NOMO-1 treated with dmso at 0.1 percent for 144 hours (cell line): ENCODE data around the gene ZMYND15.

Source experiments
- DNase-seq: peaks from one replicate; lab custom pipeline; 2025; ENCODE audit not compliant: unreplicated experiment; lab: John Stamatoyannopoulos, UW

ZMYND15 gene

GRCh38 chr17:4716081-4716480 is 23.6 kb upstream of the ZMYND15 start:
- DNase-seq = no peak

GRCh38 chr17:4717791-4718190 is 21.8 kb upstream of the ZMYND15 start:
- no peak for DNase-seq

GRCh38 chr17:4718276-4718675 is 21.4 kb upstream of the ZMYND15 start:
- DNase-seq = no peak

GRCh38 chr17:4719146-4719545 is 20.5 kb upstream of the ZMYND15 start:
- DNase-seq = no peak

GRCh38 chr17:4719684-4720221 is 19.9 kb upstream of the ZMYND15 start:
- DNase-seq = no peak

GRCh38 chr17:4720787-4721186 is 18.8 kb upstream of the ZMYND15 start:
- no peak for DNase-seq

- DNase-seq = no peak
These were observed 18.2 kb upstream of the ZMYND15 start for GRCh38 chr17:4721203-4722135.

- DNase-seq = no peak
These were observed 16.9 kb upstream of the ZMYND15 start for GRCh38 chr17:4722678-4723240.

- DNase-seq = no peak
These were observed 15.0 kb upstream of the ZMYND15 start for GRCh38 chr17:4724650-4725049.

GRCh38 chr17:4725646-4726310 is 13.9 kb upstream of the ZMYND15 start:
- DNase-seq = peak; percentile 52

GRCh38 chr17:4728124-4728523 is 11.5 kb upstream of the ZMYND15 start:
- DNase-seq = no peak

GRCh38 chr17:4733073-4733531 is 6.5 kb upstream of the ZMYND15 start:
- peak; percentile 94 for DNase-seq

- no peak for DNase-seq
These were observed 4.7 kb upstream of the ZMYND15 start for GRCh38 chr17:4734857-4735475.

GRCh38 chr17:4735876-4736651 is 3.6 kb upstream of the ZMYND15 start:
- peak; percentile 81 for DNase-seq

- no peak for DNase-seq
These were observed 1.2 kb upstream of the ZMYND15 start for GRCh38 chr17:4738136-4739121.

- DNase-seq = no peak
These were observed 355 bp downstream of the ZMYND15 start for GRCh38 chr17:4740025-4740351.

- DNase-seq = no peak
These were observed 951 bp downstream of the ZMYND15 start for GRCh38 chr17:4740584-4740983.

GRCh38 chr17:4741544-4741943 is 1.9 kb downstream of the ZMYND15 start:
- DNase-seq = no peak

GRCh38 chr17:4742133-4742532 is 2.5 kb downstream of the ZMYND15 start:
- no peak for DNase-seq
